HuH-7.5 (cell line): Measurements from ENCODE around the gene DOCK4.
"Not testable (repeated sequence)": the region's sequence is repeated elsewhere in the genome, so short reads cannot be mapped to it uniquely, and the experiment has no call there.

Experiments
- DNase-seq: peaks from one replicate; pipeline ENCODE4 v3.0.0; 2011; ENCODE audit warnings: low spot score

Gene DOCK4

GRCh38 chr7:111952783-111953182, 253.4 kb downstream of the DOCK4 start:
- DNase-seq = no peak

DNA sequence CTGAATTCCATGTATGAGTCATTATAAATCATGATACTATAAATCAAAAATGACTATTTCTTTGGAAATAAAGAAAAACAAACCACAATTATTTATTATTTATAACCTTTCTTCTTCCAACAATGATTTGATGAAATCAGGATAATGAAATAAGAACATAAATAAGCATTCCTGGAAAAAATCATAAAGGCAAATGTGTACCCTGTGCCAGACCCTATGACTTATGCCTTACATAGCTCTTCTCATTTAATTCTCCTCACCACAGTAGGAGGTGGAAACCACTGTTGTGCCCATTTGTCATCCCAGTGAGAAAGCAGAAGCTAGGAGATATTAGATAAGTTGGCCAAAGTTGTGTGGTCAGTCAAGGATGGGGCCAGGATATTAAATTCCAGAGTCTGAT, 255.1 kb downstream of the DOCK4 start:
- no peak for DNase-seq

DNA sequence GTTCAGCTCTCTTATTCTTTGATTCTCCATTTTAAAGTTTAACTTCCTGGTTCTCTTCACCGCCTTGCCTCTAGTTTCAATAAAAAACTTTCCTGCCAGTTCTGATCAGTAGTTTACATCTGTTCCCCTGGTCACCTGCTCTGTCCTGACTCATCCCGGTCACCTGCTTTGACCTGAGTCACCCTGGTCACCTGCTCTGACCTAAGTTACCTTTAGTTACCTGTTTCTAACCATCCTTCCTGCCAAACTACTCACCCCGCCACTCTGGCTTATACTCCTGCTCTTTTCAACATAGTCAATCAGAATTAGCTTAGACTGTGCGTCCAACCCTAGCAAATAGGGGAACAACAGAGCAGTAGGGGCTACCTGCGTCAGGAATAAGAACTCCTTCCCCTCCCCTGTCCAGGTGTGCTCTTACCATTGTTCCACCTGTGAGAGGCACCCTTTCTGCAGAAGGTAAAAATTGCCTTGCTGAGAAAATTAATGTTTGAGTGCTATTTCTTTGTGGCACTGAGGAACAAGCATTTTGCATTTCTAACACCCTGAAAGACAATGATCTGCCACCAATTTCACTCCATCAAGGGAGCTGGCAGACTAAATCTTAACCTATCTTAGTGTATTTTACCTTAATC, 263.6 kb downstream of the DOCK4 start:
- DNase-seq = no peak

DNA sequence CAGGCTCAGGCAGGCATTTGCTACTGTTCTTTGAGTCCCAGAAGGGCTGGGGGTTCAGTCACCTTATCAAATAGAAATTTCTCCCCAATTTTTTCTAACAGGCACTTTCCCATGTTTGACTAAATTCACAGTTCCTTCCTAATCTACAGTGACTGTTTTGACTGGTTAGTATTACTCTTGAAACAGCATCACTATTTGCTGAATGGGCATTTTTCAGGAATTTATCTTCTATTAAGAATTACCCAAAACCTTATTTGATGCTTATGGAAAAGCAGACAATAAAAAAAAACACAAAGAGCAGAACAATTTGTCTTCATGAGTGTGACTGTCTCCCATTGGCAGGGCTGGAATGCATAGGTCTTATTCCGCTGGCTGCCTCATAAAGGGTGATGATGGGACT, 269.0 kb downstream of the DOCK4 start:
- DNase-seq = no peak

- DNase-seq = no peak
These were observed 272.6 kb downstream of the DOCK4 start for GRCh38 chr7:111933609-111934008.

GRCh38 chr7:111931958-111932357, 274.2 kb downstream of the DOCK4 start:
- DNase-seq = no peak

- peak; percentile 23 for DNase-seq
These were observed 275.1 kb downstream of the DOCK4 start for GRCh38 chr7:111931016-111931517.

- DNase-seq = no peak
These were observed 276.9 kb downstream of the DOCK4 start for GRCh38 chr7:111929264-111929663.

GRCh38 chr7:111927353-111928019, 278.7 kb downstream of the DOCK4 start:
- no peak for DNase-seq

DNA sequence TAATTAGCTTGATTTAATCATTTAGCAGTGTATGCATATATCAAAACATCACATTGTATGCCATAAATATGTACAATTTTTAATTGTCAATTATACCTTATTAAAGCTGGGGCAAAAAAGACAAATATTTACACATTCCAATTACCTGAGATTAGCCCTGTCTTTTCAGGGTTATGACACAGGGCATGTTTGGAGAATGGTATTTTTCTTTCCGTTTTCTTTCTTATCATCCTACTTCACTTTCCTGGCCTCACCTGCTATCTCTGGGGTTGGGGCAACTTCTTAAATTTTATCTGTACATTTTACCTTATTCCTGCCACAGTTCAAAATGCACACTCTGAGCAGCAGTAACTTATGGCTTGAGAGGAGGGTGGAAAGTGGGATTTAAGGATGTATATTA, 285.9 kb downstream of the DOCK4 start:
- no peak for DNase-seq

- no peak for DNase-seq
These were observed 286.5 kb downstream of the DOCK4 start for GRCh38 chr7:111919631-111920179.

DNA sequence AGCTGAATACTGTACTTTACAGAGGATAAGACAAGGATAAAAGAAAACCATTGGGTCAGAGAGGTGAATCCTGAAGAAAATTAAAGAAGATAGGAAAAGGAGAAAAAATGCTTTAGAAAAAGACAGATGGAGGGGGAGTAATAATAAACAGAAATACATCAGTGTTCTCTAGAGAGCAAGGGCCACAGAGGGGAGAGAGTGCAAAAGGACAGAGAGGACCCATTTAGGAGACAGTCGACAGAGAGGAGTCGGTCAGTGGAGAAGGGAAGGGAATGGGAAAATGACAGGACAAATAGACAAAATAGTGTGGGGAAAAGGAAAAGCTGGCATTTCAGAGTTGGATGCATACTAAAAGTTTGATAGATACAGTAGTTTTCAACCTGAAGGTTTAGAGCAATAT, 287.0 kb downstream of the DOCK4 start:
- DNase-seq = no peak

- no peak for DNase-seq
These were observed 287.7 kb downstream of the DOCK4 start for GRCh38 chr7:111918461-111918860.

GRCh38 chr7:111917404-111917803, 288.8 kb downstream of the DOCK4 start:
- DNase-seq = not testable (repeated sequence)

DNA sequence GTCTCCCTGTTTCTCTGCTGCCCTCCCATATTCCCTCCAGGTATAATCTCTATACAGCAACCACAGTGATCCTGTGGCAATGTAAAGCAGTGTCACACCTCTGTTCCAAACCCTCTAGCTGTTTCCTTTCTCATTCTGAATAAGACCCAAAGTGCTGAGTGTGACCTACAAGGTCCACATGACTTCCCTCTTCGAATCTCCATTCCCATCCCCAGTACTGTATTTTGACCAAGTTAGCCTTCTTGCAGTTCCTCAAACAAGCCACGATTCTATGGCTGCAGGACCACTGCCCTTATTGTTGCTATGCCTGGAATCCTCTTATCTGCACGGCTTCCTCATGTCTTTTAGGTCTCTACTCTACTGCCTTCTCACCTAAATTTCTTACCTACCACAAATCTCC, 291.9 kb downstream of the DOCK4 start:
- no peak for DNase-seq

GRCh38 chr7:111911166-111911961, 294.8 kb downstream of the DOCK4 start:
- no peak for DNase-seq

GRCh38 chr7:111910656-111911055, 295.5 kb downstream of the DOCK4 start:
- DNase-seq = no peak

- DNase-seq = not testable (repeated sequence)
These were observed 297.5 kb downstream of the DOCK4 start for GRCh38 chr7:111908673-111909072.

GRCh38 chr7:111903797-111904196, 302.4 kb downstream of the DOCK4 start:
- no peak for DNase-seq

- no peak for DNase-seq
These were observed 303.2 kb downstream of the DOCK4 start for GRCh38 chr7:111903016-111903415.

DNA sequence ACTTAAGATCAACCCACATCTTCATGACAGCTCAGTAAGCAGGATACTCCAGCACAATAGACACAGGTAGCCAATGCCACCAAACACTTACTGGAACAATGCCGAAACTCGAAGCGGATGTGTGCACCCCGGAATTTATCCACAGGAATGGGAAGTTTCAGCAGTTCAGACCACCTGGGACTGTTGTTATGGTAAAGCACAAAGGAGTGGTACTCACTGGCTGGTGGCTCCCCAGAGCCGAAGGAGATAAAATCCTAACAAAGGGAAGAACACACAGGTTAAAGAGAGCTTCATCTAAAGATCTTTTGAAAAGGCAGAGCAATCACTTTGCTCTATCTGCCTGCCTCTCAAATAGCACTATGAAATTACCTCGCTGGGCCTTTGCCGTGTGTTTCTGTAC, 305.9 kb downstream of the DOCK4 start:
- DNase-seq = no peak

- no peak for DNase-seq
These were observed 311.1 kb downstream of the DOCK4 start for GRCh38 chr7:111895049-111895448.

GRCh38 chr7:111894518-111894917, 311.7 kb downstream of the DOCK4 start:
- DNase-seq = no peak
